NCI-H1105 (cell line): ENCODE measurements around the gene ADH5.
"Not testable (repeated sequence)": the region's sequence is repeated elsewhere in the genome, so short reads cannot be mapped to it uniquely, and the experiment has no call there.

Experiments
- DNase-seq: peaks from one replicate; lab custom pipeline; 2025; lab: John Stamatoyannopoulos, UW

Gene ADH5

DNA sequence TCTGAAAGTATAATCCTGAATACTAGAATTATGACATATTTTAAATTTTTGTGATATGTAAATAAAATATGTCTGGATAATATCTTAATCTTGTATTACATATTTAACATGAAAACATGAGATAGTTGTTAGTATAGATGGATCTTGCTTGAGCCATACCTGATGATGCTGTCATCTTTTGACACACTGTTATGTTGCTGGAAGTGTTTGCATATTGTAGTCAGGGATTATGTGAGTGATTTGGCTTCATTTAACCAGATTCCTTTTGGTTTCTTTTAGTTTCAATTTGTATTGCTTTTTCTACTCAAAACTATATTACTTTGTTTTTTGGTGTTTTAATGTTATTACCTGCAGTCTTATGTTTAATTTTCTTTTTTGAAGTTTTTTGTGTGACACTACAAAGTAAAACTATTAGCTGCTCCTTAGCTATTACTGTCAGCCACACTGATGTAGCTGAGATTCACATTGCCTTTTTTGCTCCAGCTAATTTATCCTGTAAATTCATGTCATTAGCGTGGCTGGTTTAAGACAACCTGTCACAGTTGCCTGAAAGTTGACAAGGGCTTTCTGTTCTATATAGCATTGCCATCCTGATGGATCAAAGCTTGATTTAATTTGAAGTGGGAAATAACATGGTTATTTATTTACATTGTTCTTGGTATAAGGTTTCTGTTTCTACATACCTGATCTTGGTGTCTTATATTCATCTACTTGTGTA lies 59.4 kb downstream of the ADH5 start:
- no peak for DNase-seq

DNA sequence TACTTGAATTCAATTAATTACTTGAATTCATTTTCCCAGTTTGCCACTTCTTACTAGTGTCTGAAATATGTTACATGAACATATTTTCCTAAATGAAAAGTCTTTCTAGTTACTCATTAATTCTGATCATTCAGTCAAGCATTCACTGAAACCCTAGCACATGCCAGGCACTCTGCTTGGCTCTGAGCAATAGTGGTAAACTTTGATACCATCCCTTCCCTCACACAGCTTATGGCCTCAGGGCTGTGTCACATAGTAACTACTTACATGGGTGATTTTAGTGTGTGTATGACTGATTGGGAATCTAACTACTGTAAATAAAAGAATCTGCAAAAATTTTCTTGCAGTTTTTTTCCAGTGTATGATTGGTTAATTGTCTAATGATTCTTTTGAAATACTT lies 60.4 kb downstream of the ADH5 start:
- no peak for DNase-seq

DNA sequence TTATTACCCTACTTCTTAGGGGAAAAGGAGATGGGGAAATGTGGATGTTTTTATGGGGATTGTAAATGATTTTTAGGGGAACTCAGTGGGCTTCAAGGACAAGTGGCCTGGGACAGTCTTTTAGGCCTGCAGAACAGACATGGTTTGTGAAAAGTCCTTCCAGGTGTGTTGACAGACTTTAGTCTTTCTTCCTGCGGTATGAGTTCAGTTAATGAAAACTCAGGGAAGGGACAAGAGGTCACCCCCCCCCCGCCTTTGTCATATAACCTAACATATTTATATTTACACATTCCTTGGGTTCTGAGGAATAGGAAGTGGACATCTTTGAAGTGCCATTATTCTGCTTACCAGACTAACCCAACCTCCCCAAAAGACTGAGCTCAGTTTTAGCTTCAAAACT lies 61.3 kb downstream of the ADH5 start:
- no peak for DNase-seq

- no peak for DNase-seq
Measured at GRCh38 chr4:99025506-99025905, 63.1 kb downstream of the ADH5 start.

GRCh38 chr4:99024481-99025275 lies 63.9 kb downstream of the ADH5 start:
- no peak for DNase-seq

GRCh38 chr4:99023800-99024251 lies 64.8 kb downstream of the ADH5 start:
- not testable (repeated sequence) for DNase-seq

GRCh38 chr4:99022566-99022965 lies 66.0 kb downstream of the ADH5 start:
- DNase-seq: no peak

DNA sequence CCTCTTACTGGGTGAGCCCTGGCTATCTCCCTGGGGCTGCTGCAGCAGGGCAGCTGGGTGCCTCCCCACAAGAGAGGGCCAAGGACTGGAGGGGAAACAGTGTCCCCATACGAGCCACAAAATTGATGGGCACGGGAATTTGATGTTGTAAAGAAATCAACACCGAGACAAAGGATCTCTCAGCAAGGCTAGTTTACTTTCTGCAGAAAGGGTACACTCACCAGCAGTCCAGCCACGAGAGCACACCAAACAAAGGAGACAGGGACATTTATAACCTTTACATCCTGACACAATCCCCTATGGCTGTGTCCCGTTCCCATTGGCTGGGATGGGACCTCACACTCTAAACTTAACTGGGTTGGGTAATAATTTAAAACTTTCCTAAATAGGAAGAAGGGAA lies 67.2 kb downstream of the ADH5 start:
- no peak for DNase-seq
